Prostate gland (tissue), 1 donor: ENCODE results near the gene ELL3.
A peak's percentile ranks its signal among the peaks of the same experiment; 100 is the strongest.

Experiments used
- POLR2A ChIP-seq: fragments of 450-650 bp; IDR thresholded peaks from one replicate; pipeline ENCODE4 v1.6.1; 2016; ENCODE audit warnings: antibody characterized with exemption, mild to moderate bottlenecking
- POLR2AphosphoS5 ChIP-seq: sonication (generic); formaldehyde crosslinking; IDR thresholded peaks from one replicate; pipeline ENCODE4 v1.6.1; 2017; ENCODE audit warnings: antibody characterized with exemption

DNA sequence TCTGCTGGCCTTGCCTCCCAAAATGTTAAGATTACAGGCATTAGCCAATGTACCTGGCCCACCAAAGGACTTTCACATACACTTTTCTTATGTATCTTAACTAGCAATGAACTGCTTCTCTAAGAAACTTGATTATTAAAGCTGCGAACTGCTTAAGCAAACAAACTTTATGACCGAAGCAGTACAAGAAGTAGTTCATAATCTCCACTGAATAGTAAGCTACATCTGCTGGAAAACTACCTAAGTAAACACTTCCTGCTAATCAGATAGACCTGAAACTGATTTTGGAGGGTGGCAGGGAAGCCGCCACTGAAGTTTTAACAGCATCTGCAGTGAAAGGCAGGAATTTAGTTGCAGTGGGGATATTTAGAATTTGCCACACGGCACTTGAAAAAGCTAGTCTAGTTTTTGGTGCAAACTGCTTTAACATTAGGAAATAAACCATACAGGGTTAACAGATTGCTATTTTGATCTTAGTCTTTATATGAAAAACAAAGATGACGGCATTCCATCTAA lies 31.7 kb upstream of the ELL3 start:
- TF ChIP-seq POLR2A (no peak), POLR2AphosphoS5 (peak; percentile 80)
